HG03175 (cell line): ENCODE data around the gene EPHA7.

ENCODE experiments used
- ATAC-seq: cut with Tn5 transposase; IDR thresholded peaks from one replicate; pipeline ENCODE4 v1.9.1; 2021; ENCODE audit warnings: mild to moderate bottlenecking, moderate library complexity; ENCODE audit not compliant: unreplicated experiment

EPHA7 gene

DNA sequence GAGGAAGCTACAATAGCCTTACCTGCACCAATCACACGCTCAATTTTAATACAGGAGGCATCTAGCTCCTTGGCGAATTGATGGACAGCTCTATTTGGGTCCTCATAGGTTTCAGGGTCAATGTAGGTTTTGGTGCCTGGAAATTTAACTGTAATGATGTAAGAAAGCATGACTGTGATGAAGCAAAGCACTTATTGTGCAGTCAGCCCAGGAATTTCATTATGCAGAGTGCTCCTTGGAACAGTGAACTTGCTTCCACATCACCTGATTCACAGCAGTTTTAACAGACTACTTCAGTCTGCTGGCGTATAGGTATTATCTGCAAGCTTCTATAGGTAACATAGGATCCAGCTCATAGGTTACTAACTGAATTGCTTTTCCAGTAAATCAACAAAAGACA, 160.0 kb downstream of the EPHA7 start:
- ATAC-seq = no peak

DNA sequence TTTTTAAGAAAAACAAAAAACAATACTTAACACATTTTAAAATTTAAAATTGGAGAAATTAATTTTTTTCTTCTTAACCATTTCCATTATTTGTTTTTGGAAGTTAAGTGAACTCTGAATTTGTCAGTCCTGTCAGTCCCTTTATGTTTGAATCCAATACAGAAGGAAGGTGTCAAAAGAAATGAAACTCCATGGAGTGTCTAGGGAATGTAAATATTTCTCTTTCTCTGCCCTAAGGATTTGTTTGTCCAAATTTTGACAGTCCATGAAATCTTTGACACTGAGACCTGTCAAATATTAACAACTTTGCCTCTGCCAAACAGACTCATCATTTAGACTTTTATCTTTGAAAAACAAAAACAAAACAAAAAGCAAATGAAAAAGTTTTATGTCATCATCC, 166.4 kb downstream of the EPHA7 start:
- no peak for ATAC-seq

GRCh38 chr6:93248631-93249030, 170.7 kb downstream of the EPHA7 start:
- ATAC-seq = no peak

DNA sequence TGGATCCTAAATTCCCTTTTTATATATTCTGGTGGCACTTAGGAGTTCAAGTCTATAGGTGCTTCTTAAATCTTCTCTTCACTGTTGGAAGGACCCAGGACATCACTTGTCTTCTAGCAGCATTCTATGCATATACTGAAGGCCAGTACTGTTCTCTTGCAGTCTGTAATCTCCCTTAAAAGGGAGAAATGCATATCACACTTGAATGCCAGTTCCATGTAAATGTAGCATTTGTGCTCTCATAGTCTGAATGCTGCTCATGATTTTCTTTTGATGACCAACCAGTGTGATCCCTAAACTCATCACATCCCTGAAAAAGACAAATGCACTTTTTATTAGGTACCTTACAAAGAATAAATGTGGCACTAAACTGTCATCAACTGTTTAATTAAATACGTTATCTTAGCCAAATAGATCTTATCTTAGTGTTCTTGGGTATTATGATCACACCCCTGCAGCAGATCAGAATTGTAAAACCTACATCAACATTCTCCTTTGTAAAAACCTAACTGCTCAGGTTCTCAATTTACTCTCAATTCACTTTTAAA, 176.1 kb downstream of the EPHA7 start:
- no peak for ATAC-seq

DNA sequence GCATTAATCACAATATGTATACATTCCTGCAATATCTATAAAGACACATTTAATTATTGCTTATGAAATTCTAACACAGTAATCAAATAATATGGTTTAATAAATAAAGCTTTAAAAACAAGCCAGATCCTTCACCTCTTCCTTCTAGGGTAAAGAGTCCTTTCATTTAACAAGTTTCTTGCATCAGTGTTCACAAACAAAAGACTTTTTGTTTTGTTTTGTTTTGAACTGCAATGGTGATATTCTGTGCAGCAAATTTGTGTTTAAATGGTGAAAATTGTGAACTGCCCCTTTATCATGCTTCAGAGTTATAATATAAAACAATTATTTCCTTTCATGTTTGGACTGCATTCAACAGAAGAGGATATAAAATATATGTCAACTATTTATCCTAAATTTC, 177.3 kb downstream of the EPHA7 start:
- ATAC-seq = no peak

- no peak for ATAC-seq
These were observed 180.7 kb downstream of the EPHA7 start for GRCh38 chr6:93238632-93239031.

GRCh38 chr6:93235775-93236174, 183.6 kb downstream of the EPHA7 start:
- ATAC-seq = no peak

DNA sequence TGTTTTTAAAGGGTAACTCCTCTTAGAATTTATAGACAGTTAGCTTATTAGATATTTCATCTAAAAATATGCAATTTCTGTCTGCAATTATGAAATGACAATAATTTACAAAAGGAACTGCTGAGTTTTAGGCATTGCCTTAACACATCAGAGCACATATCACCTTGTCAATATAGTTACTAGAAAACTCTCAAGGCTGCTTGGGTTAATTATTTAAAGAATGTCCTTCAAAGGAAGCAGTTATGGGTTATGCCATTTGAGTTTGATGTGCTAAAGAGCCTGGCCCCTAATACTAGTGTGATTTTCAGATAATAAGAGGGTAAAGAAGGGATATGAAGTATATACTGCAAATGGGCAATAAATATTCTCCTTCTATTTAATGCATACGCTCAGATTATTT, 192.5 kb downstream of the EPHA7 start:
- ATAC-seq = no peak

DNA sequence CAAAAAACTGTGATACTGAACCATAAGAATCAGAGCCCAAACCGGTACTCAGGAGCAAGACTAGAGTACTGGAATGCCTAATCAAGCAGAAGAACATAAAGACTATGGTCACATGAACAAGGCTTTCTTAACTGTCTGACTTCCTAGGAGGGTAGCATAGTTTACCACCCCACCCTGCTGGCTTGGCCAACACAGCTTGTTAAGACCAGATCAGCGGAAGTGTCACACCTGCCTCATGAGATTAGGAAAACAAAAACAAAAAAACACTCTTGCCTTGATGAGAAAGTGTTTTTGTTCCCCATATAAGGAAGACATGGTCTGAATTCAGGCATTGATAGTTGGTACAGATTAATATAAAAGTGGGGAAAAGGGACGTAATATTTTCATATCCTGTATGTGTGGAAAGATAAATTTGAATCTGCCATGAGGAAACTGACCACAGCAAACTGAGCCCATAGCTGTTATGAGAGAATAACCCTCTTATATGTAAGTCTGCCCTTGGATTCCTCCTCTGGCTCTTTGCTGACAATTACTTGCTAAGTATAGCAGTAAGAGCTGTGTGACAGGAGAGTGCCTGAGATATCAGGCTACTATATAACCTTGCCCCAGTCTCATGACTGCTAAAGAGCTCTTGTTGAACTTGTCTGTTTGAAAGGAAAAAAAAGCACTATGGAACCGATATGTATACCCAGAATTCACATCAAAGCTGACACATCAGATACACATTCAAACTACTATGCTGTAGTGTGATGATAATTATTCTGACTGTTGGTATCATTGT, 197.1 kb downstream of the EPHA7 start:
- ATAC-seq = no peak

GRCh38 chr6:93219447-93219846, 199.9 kb downstream of the EPHA7 start:
- ATAC-seq = no peak

- ATAC-seq = no peak
These were observed 201.3 kb downstream of the EPHA7 start for GRCh38 chr6:93218096-93218495.

DNA sequence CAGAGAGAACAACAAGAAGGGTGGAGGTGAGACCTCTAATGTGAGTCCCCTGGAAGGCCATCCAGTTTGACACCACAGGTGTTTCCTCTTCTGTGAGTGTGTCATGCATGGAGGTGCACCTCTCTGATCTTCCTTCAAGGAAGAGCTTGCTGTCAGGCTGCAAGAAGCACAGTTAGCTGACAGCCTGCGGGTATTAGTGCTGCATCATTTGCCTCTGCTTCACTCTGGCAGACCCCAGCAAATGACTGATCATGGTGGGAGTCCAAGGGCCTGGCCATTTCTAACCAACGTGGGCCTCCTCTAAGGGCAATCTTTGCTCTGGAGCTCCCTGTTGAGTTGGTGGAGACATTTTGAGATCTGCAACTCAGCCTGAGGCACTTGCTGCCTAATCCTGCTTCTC, 206.3 kb downstream of the EPHA7 start:
- no peak for ATAC-seq

- no peak for ATAC-seq
These were observed 208.5 kb downstream of the EPHA7 start for GRCh38 chr6:93210908-93211307.

GRCh38 chr6:93209358-93209757, 210.0 kb downstream of the EPHA7 start:
- ATAC-seq = no peak

DNA sequence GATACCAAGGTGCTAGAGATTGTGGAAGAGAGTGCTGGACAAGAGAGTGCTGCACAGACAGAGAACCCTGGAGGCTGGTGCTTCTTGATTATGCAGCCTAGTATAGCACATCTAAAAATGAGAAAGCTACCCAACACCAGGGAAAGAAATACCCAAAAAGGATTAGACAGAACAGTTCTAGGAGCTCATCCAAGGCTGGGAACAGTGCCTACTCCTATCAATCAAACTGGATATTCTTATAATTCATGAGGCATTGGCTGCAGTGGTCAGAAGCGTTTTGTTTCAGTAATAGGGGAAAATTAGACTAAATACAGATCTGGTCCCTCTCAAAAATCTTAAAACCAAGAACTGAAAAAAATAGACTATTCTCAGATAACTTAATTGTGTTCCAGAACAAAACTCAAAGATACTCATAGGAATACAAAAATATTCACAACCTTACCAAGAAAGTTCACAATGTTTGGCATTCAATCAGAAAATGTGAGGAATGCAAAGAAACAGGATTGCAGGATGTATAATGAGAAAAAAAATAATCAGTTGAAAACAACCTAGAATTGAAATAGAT, 222.9 kb downstream of the EPHA7 start:
- no peak for ATAC-seq

GRCh38 chr6:93194480-93194879, 224.9 kb downstream of the EPHA7 start:
- ATAC-seq = no peak

DNA sequence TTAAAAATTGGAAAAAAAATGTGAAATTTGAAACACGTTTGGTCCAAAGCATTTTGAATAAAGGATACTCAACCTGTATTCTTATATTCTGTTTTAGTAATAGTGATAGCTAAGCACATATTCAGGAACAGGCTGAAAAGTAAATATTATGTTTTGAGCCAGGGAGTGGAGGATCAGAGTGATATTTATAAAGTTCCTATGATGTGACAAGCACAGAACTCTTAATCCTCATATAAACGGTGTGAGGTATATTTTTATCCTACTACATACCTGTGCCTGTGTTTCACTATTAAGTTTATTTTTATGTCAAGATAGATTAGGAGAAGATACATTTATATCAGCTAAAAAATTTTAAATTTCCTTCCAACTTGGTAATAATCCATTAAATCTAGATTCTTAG, 225.5 kb downstream of the EPHA7 start:
- no peak for ATAC-seq
